ENCODE data around the gene NDRG4. TPM values are rescaled to one million over a fixed set of nuclear protein-coding genes. Genes with fewer than 3 reads are reported as not detected.
A peak's percentile ranks its signal among the peaks of the same experiment; 100 is the strongest.

The NDRG4 gene
- total and polyA plus RNA-seq, 2 of the 13 experiments (the other 11 are each of a cell fraction or from before 2014, with no cell fraction given), result 1.7 to 2.7 TPM

- TF ChIP-seq HMGXB4 (CRISPR knock-in tag; IDR thresholded peaks at IDR 0.05; ENCODE audit: borderline replicate concordance in 1 of 2, low read depth in 1 of 2) (peak in 1 of 2 experiments; percentile 71; a peak in 2 of 4 replicates), ZBTB2 (CRISPR knock-in tag; IDR thresholded peaks at IDR 0.05; ENCODE audit: low read depth) (peak; percentile 9), ZNF414 (CRISPR knock-in tag; IDR thresholded peaks at IDR 0.05) (no peak), SRY (CRISPR knock-in tag; IDR thresholded peaks at IDR 0.05) (0 out of 2 replicates have a peak, but pooled peaks have one; percentile 2), ARNT2 (CRISPR knock-in tag; IDR thresholded peaks at IDR 0.05; ENCODE audit: low read depth) (0 out of 2 replicates have a peak, but pooled peaks have one; percentile 7), TGIF2 (CRISPR knock-in tag; IDR thresholded peaks at IDR 0.05) (peak; percentile 44; the same call in 1 of the 2 replicates), SAFB2 (CRISPR knock-in tag; IDR thresholded peaks at IDR 0.05; ENCODE audit: borderline replicate concordance, low read depth) (no peak; the same call in 1 of the 2 replicates), E2F2 (CRISPR knock-in tag; IDR thresholded peaks at IDR 0.05; ENCODE audit: borderline replicate concordance) (0 out of 2 replicates have a peak, but pooled peaks have one; percentile 23), ZNF768 (CRISPR knock-in tag; IDR thresholded peaks at IDR 0.05) (peak; percentile 6; the same call in 1 of the 2 replicates), SMC3 (IDR thresholded peaks at IDR 0.05; ENCODE audit: low read length) (no peak), FOXO1 (CRISPR knock-in tag; IDR thresholded peaks at IDR 0.05) (no peak; the same call in 1 of the 2 replicates), E2F5 (CRISPR knock-in tag; conservative IDR thresholded peaks at IDR 0.05) (peak; percentile 24; the same call in 1 of the 2 replicates), ZNF616 (CRISPR knock-in tag; IDR thresholded peaks at IDR 0.05; ENCODE audit: low read depth) (no peak), ZNF672 (CRISPR knock-in tag; IDR thresholded peaks at IDR 0.05) (peak; percentile 92; the same call in 1 of the 2 replicates), CSRNP1 (CRISPR knock-in tag; IDR thresholded peaks at IDR 0.05) (no peak; the same call in 1 of the 2 replicates), HMGA1 (CRISPR knock-in tag; conservative IDR thresholded peaks at IDR 0.05) (no peak), MEF2D (CRISPR knock-in tag; IDR thresholded peaks at IDR 0.05) (no peak), ELK4 (CRISPR knock-in tag; IDR thresholded peaks at IDR 0.05; ENCODE audit: borderline replicate concordance) (no peak)
Measured at GRCh38 chr16:58515871-58516767, 16.2 kb downstream of the NDRG4 start (continued).
